H1 (cell line): ENCODE results near the gene CHI3L2.

Experiments
- ATF2 ChIP-seq: IDR thresholded peaks from 2 replicates; pipeline ENCODE4 v1.6.1; 2012; ENCODE audit warnings: low read length, inconsistent platforms
- BCL11A ChIP-seq, 2 experiments: IDR thresholded peaks; one replicate each; pipeline ENCODE4 v1.6.1; 2011; ENCODE audit warnings: low read depth in 2 of 2, low read length in 2 of 2, mild to moderate bottlenecking in 2 of 2
- CEBPB ChIP-seq: IDR thresholded peaks from 2 replicates; pipeline ENCODE4 v1.6.1; 2012; ENCODE audit warnings: low read depth, low read length
- CTBP2 ChIP-seq: IDR thresholded peaks from 2 replicates; pipeline ENCODE4 v1.7.0; 2011; ENCODE audit warnings: borderline replicate concordance, mild to moderate bottlenecking, moderate library complexity, mixed read lengths, low read length; ENCODE audit not compliant: insufficient read depth, insufficient read length
- CTCF ChIP-seq, 3 experiments: IDR thresholded peaks; 1 replicate in 2 of 3; 2 replicates in 1 of 3; pipeline versions ENCODE4 v1.5.1 to v1.6.1; 2011; ENCODE audit warnings: low read length in 3 of 3, mild to moderate bottlenecking in 3 of 3, inconsistent platforms in 2 of 3, low read depth in 1 of 3, moderate library complexity in 1 of 3; ENCODE audit not compliant: insufficient read depth in 1 of 3; ENCODE audit errors: control extremely low read depth in 1 of 3
- EP300 ChIP-seq, 2 experiments: IDR thresholded peaks; 1 replicate in 1 of 2; 2 replicates in 1 of 2; pipeline ENCODE4 v1.6.1; 2011 to 2012; ENCODE audit warnings: low read depth in 2 of 2, low read length in 2 of 2, mild to moderate bottlenecking in 2 of 2, borderline replicate concordance in 1 of 2, inconsistent platforms in 1 of 2, moderate library complexity in 1 of 2
- EZH2 ChIP-seq: fragments of 200-600 bp; sonication (generic); IDR thresholded peaks from 2 replicates; pipeline ENCODE4 v1.7.1; 2012; ENCODE audit warnings: low read depth, mild to moderate bottlenecking, moderate library complexity, low read length, inconsistent platforms; ENCODE audit not compliant: severe bottlenecking
- GABPA ChIP-seq: IDR thresholded peaks from 2 replicates; pipeline ENCODE4 v1.6.1; 2011; ENCODE audit warnings: mild to moderate bottlenecking, low read length, moderate library complexity, borderline replicate concordance; ENCODE audit not compliant: insufficient read depth
- MAX ChIP-seq: IDR thresholded peaks from 2 replicates; pipeline ENCODE4 v1.6.1; 2012; ENCODE audit warnings: inconsistent platforms
- PHF8 ChIP-seq: fragments of 200-600 bp; sonication (generic); conservative IDR thresholded peaks from 2 replicates; pipeline ENCODE4 v1.7.1; 2012; ENCODE audit warnings: low read depth, mild to moderate bottlenecking, inconsistent platforms, low read length, moderate library complexity
- POLR2A ChIP-seq, 2 experiments: IDR thresholded peaks; 1 replicate in 1 of 2; 2 replicates in 1 of 2; pipeline ENCODE4 v1.6.1; 2011; ENCODE audit warnings: low read depth in 2 of 2, low read length in 2 of 2, mild to moderate bottlenecking in 2 of 2; ENCODE audit errors: control extremely low read depth in 1 of 2
- POLR2AphosphoS5 ChIP-seq: IDR thresholded peaks from 2 replicates; pipeline ENCODE4 v1.6.1; 2011; ENCODE audit warnings: low read depth, low read length
- RAD21 ChIP-seq, 2 experiments: IDR thresholded peaks in 1 of 2; conservative IDR thresholded peaks in 1 of 2; 2 replicates each; pipeline ENCODE4 v1.6.1; 2011; ENCODE audit warnings: low read depth in 2 of 2, low read length in 2 of 2, improper control_type of control experiment in 1 of 2, inconsistent platforms in 1 of 2, mild to moderate bottlenecking in 1 of 2, moderate library complexity in 1 of 2
- YY1 ChIP-seq: IDR thresholded peaks from 2 replicates; pipeline ENCODE4 v1.6.1; 2011; ENCODE audit warnings: low read depth, mild to moderate bottlenecking, low read length

- TF ChIP-seq POLR2A (IDR thresholded peaks at IDR 0.05; ENCODE audit: control extremely low read depth in 1 of 2, low read depth in 2 of 2, low read length in 2 of 2) (no peak), GABPA (no peak), EP300 (IDR thresholded peaks at IDR 0.05; ENCODE audit: borderline replicate concordance in 1 of 2, low read depth in 2 of 2, low read length in 2 of 2) (no peak), EZH2 (no peak), PHF8 (no peak), BCL11A (IDR thresholded peaks at IDR 0.05; ENCODE audit: low read depth in 2 of 2, low read length in 2 of 2) (no peak), RAD21 (IDR thresholded peaks at IDR 0.05 in 1 of 2, conservative IDR thresholded peaks at IDR 0.05 in 1 of 2; ENCODE audit: low read depth in 2 of 2, low read length in 2 of 2) (no peak), CTCF (IDR thresholded peaks at IDR 0.05; ENCODE audit: control extremely low read depth in 1 of 3, insufficient read depth in 1 of 3, low read depth in 1 of 3, low read length in 3 of 3) (no peak), CTBP2 (no peak), YY1 (no peak), ATF2 (no peak), POLR2AphosphoS5 (no peak), MAX (no peak), CEBPB (no peak)
Measured at GRCh38 chr1:111213412-111213811, 14.1 kb upstream of the CHI3L2 start.
